DOHH2 (cell line): ENCODE data around the gene ZNF804B.

Experiments used
- H3F3A ChIP-seq: fragments of 200-600 bp; sonication (generic), shearing (Covaris generic); 2 replicates; pipeline ENCODE4 v1.6.0; 2016; ENCODE audit warnings: antibody characterized with exemption, mild to moderate bottlenecking; ENCODE audit not compliant: control insufficient read depth, insufficient read depth
- H3K27ac ChIP-seq: fragments of 200-600 bp; sonication (generic); 2 replicates; pipeline ENCODE4 v1.5.1; 2014; ENCODE audit warnings: low read depth, mild to moderate bottlenecking, low read length, moderate library complexity
- H3K27me3 ChIP-seq: fragments of 200-600 bp; sonication (generic); 2 replicates; pipeline ENCODE4 v1.6.1; 2014; ENCODE audit warnings: mild to moderate bottlenecking, low read length, mixed read lengths; ENCODE audit not compliant: control insufficient read depth
- H3K36me3 ChIP-seq: fragments of 200-600 bp; sonication (generic); 2 replicates; pipeline ENCODE4 v1.6.1; 2014; ENCODE audit warnings: mild to moderate bottlenecking, low read length, moderate library complexity, mixed read lengths; ENCODE audit not compliant: control insufficient read depth
- H3K4me1 ChIP-seq: fragments of 200-600 bp; sonication (generic); 2 replicates; pipeline ENCODE4 v1.6.1; 2014; ENCODE audit warnings: mild to moderate bottlenecking, low read length, mixed read lengths; ENCODE audit not compliant: control insufficient read depth
- H3K4me2 ChIP-seq: fragments of 200-600 bp; sonication (generic); 2 replicates; pipeline ENCODE4 v1.6.0; 2014; ENCODE audit warnings: mild to moderate bottlenecking, low read length, moderate library complexity
- H3K4me3 ChIP-seq: fragments of 200-600 bp; sonication (generic); 2 replicates; pipeline ENCODE4 v1.5.1; 2014; ENCODE audit warnings: mild to moderate bottlenecking, low read length, mixed read lengths
- H3K79me2 ChIP-seq: fragments of 200-600 bp; sonication (generic); 2 replicates; pipeline ENCODE4 v1.6.1; 2014; ENCODE audit warnings: mild to moderate bottlenecking, low read length, mixed read lengths; ENCODE audit not compliant: control insufficient read depth
- H3K9me2 ChIP-seq: fragments of 200-600 bp; sonication (generic); replicated peaks from 2 replicates; pipeline ENCODE4 v1.6.1; 2014; ENCODE audit warnings: mild to moderate bottlenecking, low read length, mixed read lengths; ENCODE audit not compliant: control insufficient read depth
- H3K9me3 ChIP-seq: fragments of 200-600 bp; sonication (generic); 2 replicates; pipeline ENCODE4 v1.6.1; 2014; ENCODE audit warnings: antibody characterized with exemption, low read length, mixed read lengths; ENCODE audit not compliant: control insufficient read depth, insufficient read depth
- H4K20me1 ChIP-seq: fragments of 200-600 bp; sonication (generic); 2 replicates; pipeline ENCODE4 v1.6.0; 2014; ENCODE audit warnings: low read depth, mild to moderate bottlenecking, antibody characterized with exemption, low read length, moderate library complexity; ENCODE audit not compliant: control insufficient read depth, insufficient read depth
- CTCF ChIP-seq: fragments of 200-600 bp; sonication (generic); IDR thresholded peaks from one replicate; pipeline ENCODE4 v1.5.1; 2014; ENCODE audit warnings: antibody characterized with exemption, mild to moderate bottlenecking, low read depth, low read length; ENCODE audit not compliant: poor library complexity, severe bottlenecking
- EZH2phosphoT487 ChIP-seq: fragments of 200-600 bp; sonication (generic); IDR thresholded peaks from 2 replicates; pipeline ENCODE4 v1.6.1; 2017; ENCODE audit warnings: borderline replicate concordance, mild to moderate bottlenecking, antibody characterized with exemption, low read length, moderate library complexity, mixed read lengths

ZNF804B gene

GRCh38 chr7:89170628-89171027 is 411.1 kb downstream of the ZNF804B start:
- Histone ChIP-seq H3K27ac (no peak overlapping the region), H3F3A (no peaks in the 10 kb centered on the region), H3K4me2 (no peak overlapping the region), H3K79me2 (no peaks in the 10 kb centered on the region), H3K27me3 (no peaks in the 10 kb centered on the region), H4K20me1 (no peaks in the 10 kb centered on the region), H3K4me3 (no peak overlapping the region), H3K4me1 (no peaks in the 10 kb centered on the region), H3K9me3 (no peaks in the 10 kb centered on the region), H3K9me2 (no peaks in the 10 kb centered on the region; the same call in 1 of the 2 replicates), H3K36me3 (no peaks in the 10 kb centered on the region)
- TF ChIP-seq EZH2phosphoT487 (no peak), CTCF (no peak)

GRCh38 chr7:89182116-89182515 is 422.6 kb downstream of the ZNF804B start:
- H3K4me2 ChIP-seq: no peak overlapping the region
- no peaks in the 10 kb centered on the region for H3K27me3 ChIP-seq
- H3K27ac ChIP-seq: no peak overlapping the region
- H3K4me3 ChIP-seq: no peak overlapping the region
- no peaks in the 10 kb centered on the region for H3K79me2 ChIP-seq
- no peak for TF ChIP-seq CTCF
- TF ChIP-seq EZH2phosphoT487: no peak
- H3K4me1 ChIP-seq: no peaks in the 10 kb centered on the region
- no peaks in the 10 kb centered on the region for H4K20me1 ChIP-seq
- no peaks in the 10 kb centered on the region for H3K36me3 ChIP-seq
- peaks cover 4% of the 10 kb centered on the region; the same call in 1 of the 2 replicates for H3K9me3 ChIP-seq
- no peaks in the 10 kb centered on the region for H3F3A ChIP-seq
- H3K9me2 ChIP-seq: no peaks in the 10 kb centered on the region

GRCh38 chr7:89183712-89184111 is 424.2 kb downstream of the ZNF804B start:
- Histone ChIP-seq H3K9me3 (peaks cover 4% of the 10 kb centered on the region; the same call in 1 of the 2 replicates), H3K4me1 (no peaks in the 10 kb centered on the region), H3K4me3 (no peak overlapping the region), H3F3A (no peaks in the 10 kb centered on the region), H3K4me2 (no peak overlapping the region), H3K27ac (no peak overlapping the region), H4K20me1 (no peaks in the 10 kb centered on the region), H3K79me2 (no peaks in the 10 kb centered on the region), H3K36me3 (no peaks in the 10 kb centered on the region), H3K9me2 (no peaks in the 10 kb centered on the region), H3K27me3 (no peaks in the 10 kb centered on the region)
- TF ChIP-seq CTCF (no peak), EZH2phosphoT487 (no peak)

- Histone ChIP-seq H3K9me2 (no peaks in the 10 kb centered on the region), H3K4me3 (no peak overlapping the region), H3K4me1 (no peaks in the 10 kb centered on the region), H4K20me1 (no peaks in the 10 kb centered on the region), H3K9me3 (no peaks in the 10 kb centered on the region), H3K4me2 (no peak overlapping the region), H3K27me3 (no peaks in the 10 kb centered on the region), H3K27ac (no peak overlapping the region), H3K79me2 (no peaks in the 10 kb centered on the region), H3F3A (no peaks in the 10 kb centered on the region), H3K36me3 (no peaks in the 10 kb centered on the region)
- TF ChIP-seq EZH2phosphoT487 (no peak), CTCF (no peak)
Observed at GRCh38 chr7:89200758-89201157, 441.3 kb downstream of the ZNF804B start.
